Stimulated activated naive CD8-positive, alpha-beta T cell treated with anti-CD3 and anti-CD28 coated beads, Interleukin-15, amount 100 ng/mL, for 72 hours (primary cell): ENCODE data around the gene PDGFA.

ENCODE experiments used
- ATAC-seq: fragments of 150-1000 bp; cut with Tn5 transposase; 2 replicates; pipeline ENCODE4 v1.10.0; 2021; ENCODE audit warnings: mild to moderate bottlenecking, moderate library complexity
- DNase-seq, 2 donors: peaks; one replicate each; pipeline ENCODE4 v3.0.0; 2021 to 2022
- H3K27ac Mint-ChIP-seq, 2 donors: one replicate each; pipeline ENCODE4 v1.8.0; 2022; ENCODE audit warnings: mild to moderate bottlenecking in 2 of 2, mixed read lengths in 2 of 2, moderate library complexity in 2 of 2
- H3K27me3 Mint-ChIP-seq: one replicate; pipeline ENCODE4 v1.8.0; 2022; ENCODE audit warnings: mixed read lengths
- H3K4me1 Mint-ChIP-seq: one replicate; pipeline ENCODE4 v1.8.0; 2022; ENCODE audit warnings: mild to moderate bottlenecking, mixed read lengths
- H3K4me3 Mint-ChIP-seq, 2 donors: one replicate each; pipeline ENCODE4 v1.8.0; 2022; ENCODE audit warnings: mild to moderate bottlenecking in 2 of 2, mixed read lengths in 2 of 2, moderate library complexity in 1 of 2
- H3K9me3 Mint-ChIP-seq, 2 donors: one replicate each; pipeline ENCODE4 v1.8.0; 2022; ENCODE audit warnings: mixed read lengths in 2 of 2

The PDGFA gene

GRCh38 chr7:497946-498655 lies 21.5 kb downstream of the PDGFA start:
- ATAC-seq (no peak), DNase-seq (no peak)
- Mint-ChIP-seq H3K27ac (no peak overlapping the region), H3K4me3 (peak overlapping the region in 1 of 2 donors; percentile 52), H3K4me1 (peaks cover 12% of the 10 kb centered on the region), H3K9me3 (no peaks in the 10 kb centered on the region), H3K27me3 (no peaks in the 10 kb centered on the region)

- Mint-ChIP-seq H3K9me3 (no peaks in the 10 kb centered on the region), H3K27ac (peak overlapping the region in 1 of 2 donors; percentile 33), H3K27me3 (no peaks in the 10 kb centered on the region), H3K4me1 (peaks cover 12% of the 10 kb centered on the region), H3K4me3 (no peak overlapping the region)
- ATAC-seq = no peak
- DNase-seq = no peak
Observed at GRCh38 chr7:497346-497745, 22.3 kb downstream of the PDGFA start.

GRCh38 chr7:496528-497295 lies 22.9 kb downstream of the PDGFA start:
- H3K27ac Mint-ChIP-seq = peak overlapping the region in 1 of 2 donors; percentile 33

GRCh38 chr7:495761-496321 lies 23.8 kb downstream of the PDGFA start:
- H3K4me1 Mint-ChIP-seq = peaks cover 12% of the 10 kb centered on the region
- no peaks in the 10 kb centered on the region for H3K27me3 Mint-ChIP-seq
- H3K27ac Mint-ChIP-seq = no peak overlapping the region
- ATAC-seq = no peak
- no peak for DNase-seq
- H3K9me3 Mint-ChIP-seq = no peaks in the 10 kb centered on the region
- no peak overlapping the region for H3K4me3 Mint-ChIP-seq

More at GRCh38 chr7:496528-497295, 22.9 kb downstream of the PDGFA start:
- Mint-ChIP-seq H3K4me3 (no peak overlapping the region), H3K4me1 (peaks cover 12% of the 10 kb centered on the region), H3K27me3 (no peaks in the 10 kb centered on the region), H3K9me3 (no peaks in the 10 kb centered on the region)
- no peak for ATAC-seq
- DNase-seq = no peak

GRCh38 chr7:495326-495725 lies 24.3 kb downstream of the PDGFA start:
- Mint-ChIP-seq H3K9me3 (no peaks in the 10 kb centered on the region), H3K4me1 (peaks cover 12% of the 10 kb centered on the region), H3K4me3 (no peak overlapping the region), H3K27me3 (no peaks in the 10 kb centered on the region), H3K27ac (no peak overlapping the region)
- DNase-seq = no peak
- ATAC-seq = no peak

- no peak overlapping the region for H3K4me3 Mint-ChIP-seq
- DNase-seq = no peak
- peaks cover 12% of the 10 kb centered on the region for H3K4me1 Mint-ChIP-seq
- ATAC-seq = peak; percentile 8
- H3K27me3 Mint-ChIP-seq = no peaks in the 10 kb centered on the region
- H3K9me3 Mint-ChIP-seq = no peaks in the 10 kb centered on the region
- H3K27ac Mint-ChIP-seq = no peak overlapping the region
Observed at GRCh38 chr7:494906-495305, 24.7 kb downstream of the PDGFA start.

- peak; percentile 46 for ATAC-seq
- Mint-ChIP-seq H3K27ac (no peak overlapping the region), H3K4me3 (no peak overlapping the region), H3K27me3 (no peaks in the 10 kb centered on the region), H3K4me1 (peaks cover 12% of the 10 kb centered on the region), H3K9me3 (no peaks in the 10 kb centered on the region)
- DNase-seq = no peak
Observed at GRCh38 chr7:494259-494687, 25.4 kb downstream of the PDGFA start.

GRCh38 chr7:493661-494251 lies 25.9 kb downstream of the PDGFA start:
- DNase-seq (no peak), ATAC-seq (peak; percentile 40)
- Mint-ChIP-seq H3K4me3 (no peak overlapping the region), H3K9me3 (no peaks in the 10 kb centered on the region), H3K27me3 (no peaks in the 10 kb centered on the region), H3K4me1 (peaks cover 12% of the 10 kb centered on the region), H3K27ac (no peak overlapping the region)

GRCh38 chr7:492714-493065 lies 27.0 kb downstream of the PDGFA start:
- DNase-seq = no peak
- Mint-ChIP-seq H3K4me1 (peaks cover 5% of the 10 kb centered on the region), H3K9me3 (no peaks in the 10 kb centered on the region), H3K4me3 (no peak overlapping the region), H3K27ac (peak overlapping the region in 1 of 2 donors; percentile 78), H3K27me3 (no peaks in the 10 kb centered on the region)
- no peak for ATAC-seq

GRCh38 chr7:491958-492713 lies 27.5 kb downstream of the PDGFA start:
- ATAC-seq = no peak
- no peak overlapping the region for H3K4me3 Mint-ChIP-seq
- no peaks in the 10 kb centered on the region for H3K9me3 Mint-ChIP-seq
- H3K4me1 Mint-ChIP-seq = peaks cover under 1% of the 10 kb centered on the region
- H3K27me3 Mint-ChIP-seq = no peaks in the 10 kb centered on the region
- DNase-seq = no peak
- H3K27ac Mint-ChIP-seq = peak overlapping the region; percentile 13 to 25

- no peaks in the 10 kb centered on the region for H3K4me1 Mint-ChIP-seq
- ATAC-seq = no peak
- H3K27me3 Mint-ChIP-seq = no peaks in the 10 kb centered on the region
- H3K4me3 Mint-ChIP-seq = no peak overlapping the region
- no peak overlapping the region for H3K27ac Mint-ChIP-seq
- no peak for DNase-seq
- H3K9me3 Mint-ChIP-seq = no peaks in the 10 kb centered on the region
Observed at GRCh38 chr7:491292-491957, 28.2 kb downstream of the PDGFA start.

GRCh38 chr7:490461-491291 lies 29.0 kb downstream of the PDGFA start:
- DNase-seq = no peak
- no peak for ATAC-seq
- Mint-ChIP-seq H3K4me3 (no peak overlapping the region), H3K27me3 (no peaks in the 10 kb centered on the region), H3K27ac (no peak overlapping the region), H3K9me3 (no peaks in the 10 kb centered on the region), H3K4me1 (no peaks in the 10 kb centered on the region)

- no peak overlapping the region for H3K27ac Mint-ChIP-seq
- no peak overlapping the region for H3K4me3 Mint-ChIP-seq
- no peaks in the 10 kb centered on the region for H3K27me3 Mint-ChIP-seq
- no peak for ATAC-seq
- H3K9me3 Mint-ChIP-seq = no peaks in the 10 kb centered on the region
- no peak for DNase-seq
- H3K4me1 Mint-ChIP-seq = no peaks in the 10 kb centered on the region
Observed at GRCh38 chr7:489876-490275, 29.8 kb downstream of the PDGFA start.

GRCh38 chr7:486216-486743 lies 33.4 kb downstream of the PDGFA start:
- no peaks in the 10 kb centered on the region for H3K27me3 Mint-ChIP-seq
- no peak for DNase-seq
- H3K27ac Mint-ChIP-seq = peak overlapping the region in 1 of 2 donors; percentile 72
- peaks cover 13% of the 10 kb centered on the region in 2 donors for H3K9me3 Mint-ChIP-seq
- ATAC-seq = no peak
- H3K4me1 Mint-ChIP-seq = no peaks in the 10 kb centered on the region
- H3K4me3 Mint-ChIP-seq = no peak overlapping the region
